Measurements from ENCODE around the gene KDM7A.
A peak's percentile ranks its signal among the peaks of the same experiment; 100 is the strongest.

KDM7A gene

GRCh38 chr7:140200061-140200989 lies 23.5 kb upstream of the KDM7A start:
- POLR2A ChIA-PET: no interaction called here
- CTCF ChIA-PET: interaction anchor here (0.5 to 0.7 kb wide), 2 partner anchors 122 to 126 kb away, joined by 3 to 4 read pairs; no protein-coding TSS in a partner anchor

More at GRCh38 chr7:140200061-140200989, 23.5 kb upstream of the KDM7A start:
- Histone ChIP-seq H3K4me3 (ENCODE audit: low read depth, low read length) (no peak overlapping the region), H3K27ac (ENCODE audit: extremely low read depth, low read depth, low read length) (no peak overlapping the region), H3K9me3 (ENCODE audit: control insufficient read depth, insufficient read depth, low read depth, low read length) (no peaks in the 10 kb centered on the region), H3K4me1 (ENCODE audit: control insufficient read depth, insufficient read depth, low read length) (no peaks in the 10 kb centered on the region), H3K36me3 (ENCODE audit: control insufficient read depth in 2 of 2, insufficient read depth in 1 of 2, low read length in 2 of 2) (no peaks in the 10 kb centered on the region)
- TF ChIP-seq ZNF670 (tag by site-specific recombination; IDR thresholded peaks at IDR 0.05; ENCODE audit: low read depth) (no peak), ZBTB21 (tag by site-specific recombination; IDR thresholded peaks at IDR 0.05) (peak; percentile 51; the same call in 1 of the 2 replicates), ATF2 (tag by site-specific recombination; IDR thresholded peaks at IDR 0.05; ENCODE audit: low read depth) (0 out of 2 replicates have a peak, but pooled peaks have one; percentile 32), ZSCAN18 (tag by site-specific recombination; IDR thresholded peaks at IDR 0.05) (no peak), ZNF488 (tag by site-specific recombination; IDR thresholded peaks at IDR 0.05) (no peak), PRDM4 (tag by site-specific recombination; IDR thresholded peaks at IDR 0.05) (no peak), ZBTB26 (tag by site-specific recombination; optimal IDR thresholded peaks at IDR 0.05) (no peak), ZNF48 (tag by site-specific recombination; IDR thresholded peaks at IDR 0.05) (no peak), HOXD13 (CRISPR knock-in tag; IDR thresholded peaks at IDR 0.05; ENCODE audit: borderline replicate concordance) (no peak), ZNF473 (tag by site-specific recombination; IDR thresholded peaks at IDR 0.05) (no peak)

Data from HEK293 (cell line).